Endothelial cell of umbilical vein (primary cell): ENCODE measurements around the gene CPPED1.

ENCODE experiments used
- CTCF ChIP-seq, 2 donors: IDR thresholded peaks; 1 replicate in 1 of 2; 2 replicates in 1 of 2; pipeline ENCODE4 v1.5.1; 2011; ENCODE audit warnings: low read length in 2 of 2, mild to moderate bottlenecking in 2 of 2, moderate library complexity in 2 of 2, control low read depth in 1 of 2, inconsistent platforms in 1 of 2, low read depth in 1 of 2; ENCODE audit not compliant: insufficient read depth in 1 of 2; ENCODE audit errors: extremely low read depth in 1 of 2
- EZH2 ChIP-seq: IDR thresholded peaks from 2 replicates; pipeline ENCODE4 v1.6.1; 2012; ENCODE audit warnings: borderline replicate concordance, low read depth, mild to moderate bottlenecking, moderate library complexity, low read length, inconsistent platforms; ENCODE audit not compliant: severe bottlenecking
- FOS ChIP-seq: IDR thresholded peaks from 2 replicates; pipeline ENCODE4 v1.6.1; 2011; ENCODE audit warnings: mild to moderate bottlenecking, low read length, moderate library complexity, borderline replicate concordance; ENCODE audit not compliant: insufficient read depth
- GATA2 ChIP-seq: IDR thresholded peaks from 2 replicates; pipeline ENCODE4 v1.7.0; 2011; ENCODE audit warnings: low read depth, mild to moderate bottlenecking, moderate library complexity, mixed read lengths, low read length; ENCODE audit not compliant: insufficient read length, insufficient read depth
- JUN ChIP-seq: IDR thresholded peaks from 2 replicates; pipeline ENCODE4 v1.6.1; 2011; ENCODE audit warnings: borderline replicate concordance, low read depth; ENCODE audit not compliant: insufficient read length, insufficient read depth
- MAX ChIP-seq: IDR thresholded peaks from 2 replicates; pipeline ENCODE4 v1.6.1; 2011; ENCODE audit not compliant: insufficient read depth, insufficient read length
- MYC ChIP-seq: IDR thresholded peaks from one replicate; pipeline ENCODE4 v1.6.1; 2011; ENCODE audit warnings: mild to moderate bottlenecking, low read depth, low read length
- POLR2A ChIP-seq: IDR thresholded peaks from 2 replicates; pipeline ENCODE4 v1.6.1; 2012; ENCODE audit warnings: low read depth, mild to moderate bottlenecking, control low read depth, low read length
- POLR2AphosphoS5 ChIP-seq: IDR thresholded peaks from 2 replicates; pipeline ENCODE4 v1.6.1; 2012; ENCODE audit warnings: low read depth, mild to moderate bottlenecking, control low read depth, low read length, moderate library complexity; ENCODE audit not compliant: insufficient read depth

- TF ChIP-seq POLR2AphosphoS5 (no peak), POLR2A (no peak), CTCF (IDR thresholded peaks at IDR 0.05; ENCODE audit: extremely low read depth in 1 of 2, insufficient read depth in 1 of 2, low read depth in 1 of 2, low read length in 2 of 2) (no peak), GATA2 (no peak), MAX (no peak), EZH2 (no peak), FOS (no peak), MYC (no peak), JUN (no peak)
Observed at GRCh38 chr16:12775656-12776236, 27.9 kb downstream of the CPPED1 start.
